SK-N-MC (cell line): ENCODE data around the gene SGPL1.

ENCODE experiments used
- EZH2 ChIP-seq: fragments of 200-600 bp; sonication (generic); IDR thresholded peaks from one replicate; pipeline ENCODE4 v1.6.1; 2017; ENCODE audit warnings: antibody characterized with exemption
- POLR2AphosphoS5 ChIP-seq: IDR thresholded peaks from 2 replicates; pipeline ENCODE4 v1.6.1; 2012; ENCODE audit warnings: mild to moderate bottlenecking, low read depth, low read length, borderline replicate concordance

GRCh38 chr10:70784471-70784870 lies 31.3 kb upstream of the SGPL1 start:
- no peak for TF ChIP-seq POLR2AphosphoS5
- no peak for TF ChIP-seq EZH2
